A673 (cell line): ENCODE data around the gene ATP8A2. TPM values are rescaled to one million over a fixed set of nuclear protein-coding genes. Genes with fewer than 3 reads are reported as not detected.
A peak's percentile ranks its signal among the peaks of the same experiment; 100 is the strongest.

Experiments
- BruUV-seq: library from RNA; stranded (reverse); fragments of 400-500 nt; replicated peaks from 2 replicates; lab custom pipeline; 2021; lab: Mats Ljungman, UMichigan
- CTCF ChIA-PET: fragments of 300-600 bp; sonication (Branson Sonifier 250); formaldehyde crosslinking; loops from one replicate; lab custom pipeline; 2022; ENCODE audit warnings: antibody characterized with exemption; lab: Charles Lee
- POLR2A ChIA-PET: fragments of 300-600 bp; sonication (Branson Sonifier 250); formaldehyde crosslinking; loops from one replicate; lab custom pipeline; 2022; ENCODE audit warnings: antibody characterized with exemption; ENCODE audit not compliant: low non-redundant PET; lab: Charles Lee
- DNase-seq: peaks from one replicate; pipeline ENCODE4 v3.0.0-alpha.2; 2015; ENCODE audit warnings: low spot score
- H3K27ac ChIP-seq: fragments of 200-600 bp; sonication (generic); 2 replicates; pipeline ENCODE4 v1.5.1; 2016; ENCODE audit warnings: mixed run types, low read depth, mild to moderate bottlenecking, mixed read lengths, antibody characterized with exemption, low read length; ENCODE audit not compliant: poor library complexity, severe bottlenecking
- H3K27me3 ChIP-seq: fragments of 200-600 bp; sonication (generic); replicated peaks from 2 replicates; pipeline ENCODE4 v1.6.1; 2017; ENCODE audit warnings: mixed run types, low read depth, mild to moderate bottlenecking, mixed read lengths, antibody characterized with exemption, low read length; ENCODE audit not compliant: insufficient read depth, poor library complexity
- H3K36me3 ChIP-seq: fragments of 200-600 bp; sonication (generic); 2 replicates; pipeline ENCODE4 v1.6.1; 2016; ENCODE audit warnings: mixed run types, mild to moderate bottlenecking, mixed read lengths, antibody characterized with exemption, low read length; ENCODE audit not compliant: insufficient read depth, poor library complexity, severe bottlenecking
- H3K4me1 ChIP-seq: fragments of 200-600 bp; sonication (generic); 2 replicates; pipeline ENCODE4 v1.6.1; 2017; ENCODE audit warnings: mixed run types, mild to moderate bottlenecking, mixed read lengths, antibody characterized with exemption, low read length; ENCODE audit not compliant: insufficient read depth, poor library complexity, severe bottlenecking
- H3K4me3 ChIP-seq: fragments of 200-600 bp; sonication (generic); 2 replicates; pipeline ENCODE4 v1.5.1; 2016; ENCODE audit warnings: low read depth, mixed run types, mild to moderate bottlenecking, mixed read lengths, low read length; ENCODE audit not compliant: poor library complexity, severe bottlenecking
- H3K9me3 ChIP-seq: fragments of 200-600 bp; sonication (generic); 2 replicates; pipeline ENCODE4 v1.6.1; 2016; ENCODE audit warnings: mixed run types, low read depth, mild to moderate bottlenecking, mixed read lengths, antibody characterized with exemption, low read length; ENCODE audit not compliant: poor library complexity, severe bottlenecking
- CTCF ChIP-seq: fragments of 300-800, 200-600 bp; sonication (generic); conservative IDR thresholded peaks from 2 replicates; pipeline ENCODE4 v1.5.1; 2017; ENCODE audit warnings: low read depth, mild to moderate bottlenecking, antibody characterized with exemption, low read length, moderate library complexity, mixed read lengths
- EZH2 ChIP-seq: fragments of 200-600 bp; sonication (generic); IDR thresholded peaks from 2 replicates; pipeline ENCODE4 v1.6.1; 2017; ENCODE audit warnings: borderline replicate concordance, low read depth, mild to moderate bottlenecking, mixed read lengths, antibody characterized with exemption, low read length; ENCODE audit not compliant: poor library complexity, severe bottlenecking
- intact Hi-C: fragments of 100-400 bp; cut with micrococcal nuclease; formaldehyde crosslinking; loops from one replicate; pipeline ENCODE4 v1.10.0; 2022; ENCODE audit not compliant: unreplicated experiment
- total RNA-seq: library from RNA; stranded (reverse); gene quantifications from 2 replicates; pipeline ENCODE4 v1.2.3, GENCODE V29; 2021

ATP8A2 gene
- total RNA-seq, 1 experiment from 2014 or later: 0.92 TPM

- no TSS peak for BruUV-seq
- Histone ChIP-seq H3K36me3 (no peaks in the 10 kb centered on the region), H3K27ac (no peak overlapping the region), H3K4me3 (no peak overlapping the region), H3K9me3 (no peaks in the 10 kb centered on the region), H3K27me3 (no peaks in the 10 kb centered on the region), H3K4me1 (peaks cover 24% of the 10 kb centered on the region)
- TF ChIP-seq EZH2: no peak
- no peak for TF ChIP-seq CTCF
- intact Hi-C loops: no loop called here
- CTCF ChIA-PET: interaction anchor here (0.5 kb wide), 1 partner anchor 318 kb away, joined by 5 read pairs; no protein-coding TSS in a partner anchor
- POLR2A ChIA-PET: no interaction called here
- no peak for DNase-seq
These were observed 601.8 kb downstream of the ATP8A2 start for GRCh38 chr13:25973576-25973975.

DNA sequence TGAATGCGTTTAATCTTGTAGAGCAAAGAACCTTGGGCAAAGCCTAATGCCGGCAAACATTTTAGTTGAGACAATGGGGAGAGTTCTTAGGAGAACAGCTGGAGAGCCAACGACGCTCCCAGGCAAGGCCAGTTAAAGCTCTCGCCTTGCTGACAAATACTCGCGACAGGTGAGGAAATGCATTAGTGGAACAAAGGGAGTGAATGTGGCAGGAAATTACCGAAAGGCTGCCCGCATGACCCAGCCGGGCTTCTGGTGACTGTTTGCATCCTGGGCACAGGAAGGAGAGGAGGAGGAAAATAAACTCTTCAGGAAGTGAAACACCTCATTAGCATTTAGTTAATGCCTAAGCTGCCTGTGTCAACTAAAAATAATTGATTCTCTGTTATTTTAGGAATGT lies 605.4 kb downstream of the ATP8A2 start:
- Histone ChIP-seq H3K27me3 (no peaks in the 10 kb centered on the region), H3K4me1 (peaks cover 16% of the 10 kb centered on the region), H3K9me3 (no peaks in the 10 kb centered on the region), H3K4me3 (no peak overlapping the region), H3K27ac (peak overlapping the region; percentile 20), H3K36me3 (no peaks in the 10 kb centered on the region)
- TF ChIP-seq CTCF (no peak), EZH2 (no peak)
- peak; percentile 76 for DNase-seq
- ChIA-PET POLR2A (no interaction called here), CTCF (no interaction called here)
- intact Hi-C loops: no loop called here
- BruUV-seq: no TSS peak

DNA sequence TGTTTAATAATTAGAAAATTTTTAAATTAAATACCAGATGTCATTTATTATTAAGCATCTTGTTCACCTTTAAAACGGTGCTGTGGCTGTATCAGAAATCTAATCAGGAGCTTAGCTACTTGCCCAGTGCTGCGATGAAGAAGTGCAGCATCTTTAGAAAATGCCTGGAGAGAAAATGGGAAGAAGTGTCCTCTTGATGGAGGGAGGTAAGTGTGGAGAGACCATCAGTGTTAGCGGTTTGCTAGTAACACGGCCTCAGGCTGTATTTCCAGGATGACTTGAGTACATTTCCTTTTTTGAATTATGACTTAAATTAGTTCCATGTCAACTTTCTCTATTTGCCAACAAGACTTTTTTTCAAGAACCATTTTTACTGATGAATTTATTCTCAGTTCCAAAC lies 605.9 kb downstream of the ATP8A2 start:
- DNase-seq: peak; percentile 12
- no peaks in the 10 kb centered on the region for H3K36me3 ChIP-seq
- CTCF ChIA-PET: no interaction called here
- no TSS peak for BruUV-seq
- H3K4me1 ChIP-seq: peaks cover 12% of the 10 kb centered on the region
- H3K27ac ChIP-seq: no peak overlapping the region
- POLR2A ChIA-PET: no interaction called here
- no peaks in the 10 kb centered on the region for H3K9me3 ChIP-seq
- intact Hi-C loops: no loop called here
- no peak overlapping the region for H3K4me3 ChIP-seq
- H3K27me3 ChIP-seq: no peaks in the 10 kb centered on the region
- TF ChIP-seq CTCF: no peak
- TF ChIP-seq EZH2: no peak
